PC-9 (cell line): ENCODE measurements around the gene PAQR4.

Source experiments
- CTCF ChIP-seq: fragments of 200-600 bp; sonication (generic); conservative IDR thresholded peaks from 2 replicates; pipeline ENCODE4 v1.6.1; 2017; ENCODE audit warnings: mixed run types, antibody characterized with exemption, mild to moderate bottlenecking, moderate library complexity
- EZH2 ChIP-seq: fragments of 200-600 bp; sonication (generic); IDR thresholded peaks from 2 replicates; pipeline ENCODE4 v1.8.0; 2017; ENCODE audit warnings: antibody characterized with exemption, low read depth

GRCh38 chr16:2927010-2927646 lies 42.0 kb upstream of the PAQR4 start:
- TF ChIP-seq CTCF (peak; percentile 96), EZH2 (no peak)
